Measurements from ENCODE around the gene OCRL.

The OCRL gene

GRCh38 chrX:129525162-129525561 lies 14.9 kb upstream of the OCRL start:
- H3K4ac ChIP-seq (ENCODE audit: low read length): no peak overlapping the region
- peaks cover 3% of the 10 kb centered on the region for H3K79me1 ChIP-seq (ENCODE audit: low read depth, low read length)
- no peaks in the 10 kb centered on the region for H3K4me1 ChIP-seq (ENCODE audit: control insufficient read depth in 2 of 2, insufficient read depth in 1 of 2, low read depth in 1 of 2, low read length in 2 of 2)
- H4K8ac ChIP-seq (ENCODE audit: low read depth, low read length): no peak overlapping the region
- H3K4me2 ChIP-seq (ENCODE audit: insufficient read depth, low read length, poor library complexity, severe bottlenecking): no peak overlapping the region
- H2AFZ ChIP-seq (ENCODE audit: low read length): no peak overlapping the region
- no peak overlapping the region for H3K9ac ChIP-seq (ENCODE audit: low read depth, low read length, poor library complexity)
- no peak overlapping the region for H2BK120ac ChIP-seq (ENCODE audit: low read depth, low read length)
- no peak overlapping the region for H3K18ac ChIP-seq (ENCODE audit: low read length)
- no peaks in the 10 kb centered on the region for H3K36me3 ChIP-seq (replicated peaks in 1 of 2; ENCODE audit: control insufficient read depth in 2 of 2, insufficient read depth in 2 of 2, low read length in 2 of 2)
- no peak overlapping the region for H2BK5ac ChIP-seq (ENCODE audit: low read length)
- no peak overlapping the region for H4K91ac ChIP-seq (ENCODE audit: low read depth, low read length, poor library complexity)
- no peaks in the 10 kb centered on the region for H3K27me3 ChIP-seq (ENCODE audit: control insufficient read depth in 3 of 3, insufficient read depth in 3 of 3, low read depth in 1 of 3, low read length in 3 of 3)
- no peak overlapping the region for H2BK12ac ChIP-seq (ENCODE audit: low read length)
- no peak overlapping the region for H2AK5ac ChIP-seq (ENCODE audit: low read depth, low read length)
- H2BK15ac ChIP-seq (ENCODE audit: low read length): no peak overlapping the region
- no peak overlapping the region for H3K27ac ChIP-seq (replicated peaks; ENCODE audit: low read length)
- no peak overlapping the region for H3K14ac ChIP-seq (ENCODE audit: low read length)
- DNase-seq (ENCODE audit: low spot score): no peak
- WGBS, 2 donors (ENCODE audit: extremely low coverage in 2 of 2, insufficient read length in 2 of 2, insufficient replicate concordance in 1 of 2): no CpG with 5 or more reads among the region's 4 CpGs
- H3K23ac ChIP-seq (ENCODE audit: low read depth, low read length, poor library complexity): no peak overlapping the region
- H3K9me3 ChIP-seq (replicated peaks in 1 of 2; ENCODE audit: control insufficient read depth in 2 of 2, insufficient read depth in 1 of 2, low read depth in 1 of 2, low read length in 2 of 2): no peaks in the 10 kb centered on the region
- H3K4me3 ChIP-seq (ENCODE audit: low read length in 2 of 2): no peak overlapping the region

GRCh38 chrX:129525896-129526295 lies 14.2 kb upstream of the OCRL start:
- peaks cover 3% of the 10 kb centered on the region for H3K79me1 ChIP-seq (ENCODE audit: low read depth, low read length)
- no peaks in the 10 kb centered on the region for H3K36me3 ChIP-seq (replicated peaks in 1 of 2; ENCODE audit: control insufficient read depth in 2 of 2, insufficient read depth in 2 of 2, low read length in 2 of 2)
- no peak overlapping the region for H3K18ac ChIP-seq (ENCODE audit: low read length)
- no peak overlapping the region for H4K8ac ChIP-seq (ENCODE audit: low read depth, low read length)
- H3K9ac ChIP-seq (ENCODE audit: low read depth, low read length, poor library complexity): no peak overlapping the region
- no peak overlapping the region for H2AFZ ChIP-seq (ENCODE audit: low read length)
- no peak overlapping the region for H2BK15ac ChIP-seq (ENCODE audit: low read length)
- H3K9me3 ChIP-seq (replicated peaks in 1 of 2; ENCODE audit: control insufficient read depth in 2 of 2, insufficient read depth in 1 of 2, low read depth in 1 of 2, low read length in 2 of 2): no peaks in the 10 kb centered on the region
- no peak overlapping the region for H2AK5ac ChIP-seq (ENCODE audit: low read depth, low read length)
- no peak overlapping the region for H2BK12ac ChIP-seq (ENCODE audit: low read length)
- no peaks in the 10 kb centered on the region for H3K27me3 ChIP-seq (ENCODE audit: control insufficient read depth in 3 of 3, insufficient read depth in 3 of 3, low read depth in 1 of 3, low read length in 3 of 3)
- no peak overlapping the region for H3K4me2 ChIP-seq (ENCODE audit: insufficient read depth, low read length, poor library complexity, severe bottlenecking)
- no peak overlapping the region for H4K91ac ChIP-seq (ENCODE audit: low read depth, low read length, poor library complexity)
- H2BK5ac ChIP-seq (ENCODE audit: low read length): no peak overlapping the region
- H2BK120ac ChIP-seq (ENCODE audit: low read depth, low read length): no peak overlapping the region
- no CpG with 5 or more reads among the region's 3 CpGs for WGBS, 2 donors (ENCODE audit: extremely low coverage in 2 of 2, insufficient read length in 2 of 2, insufficient replicate concordance in 1 of 2)
- no peaks in the 10 kb centered on the region for H3K4me1 ChIP-seq (ENCODE audit: control insufficient read depth in 2 of 2, insufficient read depth in 1 of 2, low read depth in 1 of 2, low read length in 2 of 2)
- H3K23ac ChIP-seq (ENCODE audit: low read depth, low read length, poor library complexity): no peak overlapping the region
- no peak overlapping the region for H3K27ac ChIP-seq (replicated peaks; ENCODE audit: low read length)
- no peak overlapping the region for H3K4me3 ChIP-seq (ENCODE audit: low read length in 2 of 2)
- H3K14ac ChIP-seq (ENCODE audit: low read length): no peak overlapping the region
- no peak overlapping the region for H3K4ac ChIP-seq (ENCODE audit: low read length)
- no peak for DNase-seq (ENCODE audit: low spot score)

GRCh38 chrX:129529685-129530281 lies 10.3 kb upstream of the OCRL start:
- H2BK15ac ChIP-seq (ENCODE audit: low read length): no peak overlapping the region
- H3K9me3 ChIP-seq (replicated peaks in 1 of 2; ENCODE audit: control insufficient read depth in 2 of 2, insufficient read depth in 1 of 2, low read depth in 1 of 2, low read length in 2 of 2): no peaks in the 10 kb centered on the region
- no peak overlapping the region for H3K4ac ChIP-seq (ENCODE audit: low read length)
- H3K4me1 ChIP-seq (ENCODE audit: control insufficient read depth in 2 of 2, insufficient read depth in 1 of 2, low read depth in 1 of 2, low read length in 2 of 2): no peaks in the 10 kb centered on the region
- DNase-seq (ENCODE audit: low spot score): no peak
- H3K9ac ChIP-seq (ENCODE audit: low read depth, low read length, poor library complexity): no peak overlapping the region
- H2BK12ac ChIP-seq (ENCODE audit: low read length): no peak overlapping the region
- H3K79me1 ChIP-seq (ENCODE audit: low read depth, low read length): no peaks in the 10 kb centered on the region
- H2AK5ac ChIP-seq (ENCODE audit: low read depth, low read length): no peak overlapping the region
- no CpG with 5 or more reads among the region's 4 CpGs for WGBS, 2 donors (ENCODE audit: extremely low coverage in 2 of 2, insufficient read length in 2 of 2, insufficient replicate concordance in 1 of 2)
- peaks cover 0 to 15% (median 0%) of the 10 kb centered on the region in 3 experiments for H3K27me3 ChIP-seq (ENCODE audit: control insufficient read depth in 3 of 3, insufficient read depth in 3 of 3, low read depth in 1 of 3, low read length in 3 of 3)
- no peak overlapping the region for H2AFZ ChIP-seq (ENCODE audit: low read length)
- no peak overlapping the region for H3K23ac ChIP-seq (ENCODE audit: low read depth, low read length, poor library complexity)
- H4K8ac ChIP-seq (ENCODE audit: low read depth, low read length): no peak overlapping the region
- H3K36me3 ChIP-seq (replicated peaks in 1 of 2; ENCODE audit: control insufficient read depth in 2 of 2, insufficient read depth in 2 of 2, low read length in 2 of 2): no peaks in the 10 kb centered on the region
- no peak overlapping the region for H4K91ac ChIP-seq (ENCODE audit: low read depth, low read length, poor library complexity)
- no peak overlapping the region for H3K14ac ChIP-seq (ENCODE audit: low read length)
- H3K27ac ChIP-seq (replicated peaks; ENCODE audit: low read length): no peak overlapping the region
- H2BK5ac ChIP-seq (ENCODE audit: low read length): no peak overlapping the region
- H2BK120ac ChIP-seq (ENCODE audit: low read depth, low read length): no peak overlapping the region
- no peak overlapping the region for H3K4me2 ChIP-seq (ENCODE audit: insufficient read depth, low read length, poor library complexity, severe bottlenecking)
- no peak overlapping the region for H3K18ac ChIP-seq (ENCODE audit: low read length)
- H3K4me3 ChIP-seq (ENCODE audit: low read length in 2 of 2): no peak overlapping the region

GRCh38 chrX:129530410-129530809 lies 9.6 kb upstream of the OCRL start:
- Histone ChIP-seq H4K91ac (ENCODE audit: low read depth, low read length, poor library complexity) (no peak overlapping the region), H3K27ac (replicated peaks; ENCODE audit: low read length) (no peak overlapping the region), H3K18ac (ENCODE audit: low read length) (no peak overlapping the region), H3K36me3 (replicated peaks in 1 of 2; ENCODE audit: control insufficient read depth in 2 of 2, insufficient read depth in 2 of 2, low read length in 2 of 2) (no peaks in the 10 kb centered on the region), H3K27me3 (ENCODE audit: control insufficient read depth in 3 of 3, insufficient read depth in 3 of 3, low read depth in 1 of 3, low read length in 3 of 3) (peaks cover 0 to 21% (median 0%) of the 10 kb centered on the region in 3 experiments), H3K23ac (ENCODE audit: low read depth, low read length, poor library complexity) (no peak overlapping the region), H2BK12ac (ENCODE audit: low read length) (no peak overlapping the region), H3K4ac (ENCODE audit: low read length) (no peak overlapping the region), H2AFZ (ENCODE audit: low read length) (no peak overlapping the region), H3K4me1 (ENCODE audit: control insufficient read depth in 2 of 2, insufficient read depth in 1 of 2, low read depth in 1 of 2, low read length in 2 of 2) (no peaks in the 10 kb centered on the region), H3K9me3 (replicated peaks in 1 of 2; ENCODE audit: control insufficient read depth in 2 of 2, insufficient read depth in 1 of 2, low read depth in 1 of 2, low read length in 2 of 2) (no peaks in the 10 kb centered on the region), H3K9ac (ENCODE audit: low read depth, low read length, poor library complexity) (no peak overlapping the region), H3K14ac (ENCODE audit: low read length) (no peak overlapping the region), H3K4me3 (ENCODE audit: low read length in 2 of 2) (no peak overlapping the region), H2BK15ac (ENCODE audit: low read length) (no peak overlapping the region), H3K79me1 (ENCODE audit: low read depth, low read length) (no peaks in the 10 kb centered on the region), H2AK5ac (ENCODE audit: low read depth, low read length) (no peak overlapping the region), H2BK5ac (ENCODE audit: low read length) (no peak overlapping the region), H3K4me2 (ENCODE audit: insufficient read depth, low read length, poor library complexity, severe bottlenecking) (no peak overlapping the region), H2BK120ac (ENCODE audit: low read depth, low read length) (no peak overlapping the region), H4K8ac (ENCODE audit: low read depth, low read length) (no peak overlapping the region)
- no peak for DNase-seq (ENCODE audit: low spot score)
- WGBS, 2 donors (ENCODE audit: extremely low coverage in 2 of 2, insufficient read length in 2 of 2, insufficient replicate concordance in 1 of 2): no CpG with 5 or more reads among the region's 5 CpGs
